Naive thymus-derived CD8-positive, alpha-beta T cell (primary cell): ENCODE results near the gene AP2B1. TPM values are rescaled to one million over a fixed set of nuclear protein-coding genes. Genes with fewer than 3 reads are reported as not detected.
A peak's percentile ranks its signal among the peaks of the same experiment; 100 is the strongest.

Source experiments
- ATAC-seq, 2 donors: fragments of 150-1000 bp; cut with Tn5 transposase in 1 of 2; sonication (Bioruptor Pico), chemical (Tn5 transposase) in 1 of 2; 1 replicate in 1 of 2; 2 replicates in 1 of 2; pipeline ENCODE4 v1.10.0; 2021; ENCODE audit warnings: mild to moderate bottlenecking in 2 of 2, moderate library complexity in 2 of 2
- POLR2A ChIA-PET: fragments of 350-600 bp; sonication (Branson Sonifier 250); formaldehyde crosslinking; loops from one replicate; lab custom pipeline; 2021; ENCODE audit warnings: antibody characterized with exemption; lab: Charles Lee
- DNase-seq, 10 donors: peaks; one replicate each; pipeline versions ENCODE4 v3.0.0 to v3.0.0-alpha.2; 2020 to 2022
- H3K27ac Mint-ChIP-seq, 10 donors: one replicate each; pipeline ENCODE4 v1.8.0; 2020 to 2022; ENCODE audit warnings: mild to moderate bottlenecking in 10 of 10, mixed read lengths in 10 of 10, moderate library complexity in 4 of 10, inconsistent platforms in 1 of 10
- H3K27me3 Mint-ChIP-seq, 5 donors: one replicate each; pipeline ENCODE4 v1.8.0; 2021 to 2022; ENCODE audit warnings: mixed read lengths in 5 of 5
- H3K36me3 Mint-ChIP-seq, 3 donors: one replicate each; pipeline ENCODE4 v1.8.0; 2020 to 2022; ENCODE audit warnings: mixed read lengths in 3 of 3, mild to moderate bottlenecking in 2 of 3, inconsistent platforms in 1 of 3
- H3K4me1 Mint-ChIP-seq, 4 donors: one replicate each; pipeline ENCODE4 v1.8.0; 2021 to 2022; ENCODE audit warnings: mixed read lengths in 4 of 4
- H3K4me3 Mint-ChIP-seq, 10 donors: one replicate each; pipeline ENCODE4 v1.8.0; 2020 to 2022; ENCODE audit warnings: mild to moderate bottlenecking in 10 of 10, mixed read lengths in 10 of 10, moderate library complexity in 6 of 10, inconsistent platforms in 1 of 10
- H3K9me3 Mint-ChIP-seq, 9 donors: one replicate each; pipeline ENCODE4 v1.8.0; 2020 to 2022; ENCODE audit warnings: mixed read lengths in 9 of 9, mild to moderate bottlenecking in 3 of 9, inconsistent platforms in 1 of 9, moderate library complexity in 1 of 9
- polyA plus RNA-seq, 3 donors: library from polyadenylated mRNA; unstranded; fragments of 300-500 nt; fragmentation: Illumina TruSeq; gene quantifications; one replicate each; pipeline ENCODE4 v1.2.3, GENCODE V29; 2021
- total RNA-seq, 8 experiments: library from RNA in 2 of 8; stranded (reverse) in 2 of 8; gene quantifications; one replicate each; pipeline ENCODE4 v1.2.3 and lab custom pipeline; 2021 to 2026

Gene AP2B1
- total and polyA plus RNA-seq, 5 experiments from 2014 or later, result 50.3 to 150 (median 65.7) TPM

- no peaks in the 10 kb centered on the region for H3K9me3 Mint-ChIP-seq
- POLR2A ChIA-PET, result no interaction called here
- no peak for DNase-seq
- H3K4me1 Mint-ChIP-seq, result peaks cover 12 to 31% (median 21%) of the 10 kb centered on the region in 4 donors
- H3K4me3 Mint-ChIP-seq, result peak overlapping the region in 6 of 10 donors; percentile 24 to 80 (median 78)
- H3K36me3 Mint-ChIP-seq, result no peaks in the 10 kb centered on the region
- ATAC-seq, result no peak
- H3K27me3 Mint-ChIP-seq, result peaks cover 0 to 2% (median 0%) of the 10 kb centered on the region in 5 donors
- peak overlapping the region in 2 of 10 donors; percentile 9 to 21 for H3K27ac Mint-ChIP-seq
Measured at GRCh38 chr17:35733366-35733765, 146.2 kb downstream of the AP2B1 start.

- H3K27me3 Mint-ChIP-seq, result peaks cover 0 to 2% (median 0%) of the 10 kb centered on the region in 5 donors
- ATAC-seq (no peak), DNase-seq (peak in 1 of 10 donors; percentile 26)
- POLR2A ChIA-PET, result no interaction called here
- H3K4me3 Mint-ChIP-seq, result no peak overlapping the region
- peak overlapping the region in 1 of 10 donors; percentile 12 for H3K27ac Mint-ChIP-seq
- H3K4me1 Mint-ChIP-seq, result peaks cover 12 to 28% (median 21%) of the 10 kb centered on the region in 4 donors
- no peaks in the 10 kb centered on the region for H3K9me3 Mint-ChIP-seq
- no peaks in the 10 kb centered on the region for H3K36me3 Mint-ChIP-seq
Measured at GRCh38 chr17:35734396-35734795, 147.3 kb downstream of the AP2B1 start.

- POLR2A ChIA-PET, result interaction anchor here (0.6 kb wide), 1 partner anchor 78 kb away, joined by 3 read pairs; no protein-coding TSS in a partner anchor
- DNase-seq (peak in 1 of 10 donors; percentile 23), ATAC-seq (no peak)
- peak overlapping the region in 1 of 10 donors; percentile 18 for H3K27ac Mint-ChIP-seq
- no peaks in the 10 kb centered on the region for H3K36me3 Mint-ChIP-seq
- H3K9me3 Mint-ChIP-seq, result no peaks in the 10 kb centered on the region
- peaks cover 12 to 20% (median 15%) of the 10 kb centered on the region in 4 donors for H3K4me1 Mint-ChIP-seq
- H3K4me3 Mint-ChIP-seq, result no peak overlapping the region
- peaks cover 0 to 9% (median 0%) of the 10 kb centered on the region in 5 donors for H3K27me3 Mint-ChIP-seq
Measured at GRCh38 chr17:35735036-35735805, 148.1 kb downstream of the AP2B1 start.

GRCh38 chr17:35736236-35736635 is 149.1 kb downstream of the AP2B1 start:
- Mint-ChIP-seq H3K9me3 (no peaks in the 10 kb centered on the region), H3K4me1 (peaks cover 1 to 13% (median 7%) of the 10 kb centered on the region in 4 donors), H3K27ac (peak overlapping the region in 1 of 10 donors; percentile 35), H3K4me3 (no peak overlapping the region), H3K36me3 (no peaks in the 10 kb centered on the region), H3K27me3 (peaks cover 0 to 12% (median 3%) of the 10 kb centered on the region in 5 donors)
- ATAC-seq (no peak), DNase-seq (peak in 1 of 10 donors; percentile 36)
- POLR2A ChIA-PET, result interaction anchor here (0.6 kb wide), 1 partner anchor 77 kb away, joined by 3 read pairs; no protein-coding TSS in a partner anchor

GRCh38 chr17:35738519-35739133 is 151.5 kb downstream of the AP2B1 start:
- H3K4me3 Mint-ChIP-seq, result no peak overlapping the region
- no peak for ATAC-seq
- POLR2A ChIA-PET, result no interaction called here
- H3K27ac Mint-ChIP-seq, result no peak overlapping the region
- H3K9me3 Mint-ChIP-seq, result no peaks in the 10 kb centered on the region
- peaks cover 6 to 33% (median 16%) of the 10 kb centered on the region in 5 donors for H3K27me3 Mint-ChIP-seq
- H3K36me3 Mint-ChIP-seq, result no peaks in the 10 kb centered on the region
- peaks cover 8 to 10% (median 9%) of the 10 kb centered on the region in 4 donors for H3K4me1 Mint-ChIP-seq
- DNase-seq, result no peak

GRCh38 chr17:35740216-35740615 is 153.1 kb downstream of the AP2B1 start:
- Mint-ChIP-seq H3K27ac (no peak overlapping the region), H3K36me3 (no peaks in the 10 kb centered on the region), H3K4me3 (peak overlapping the region in 2 of 10 donors; percentile 64 to 74), H3K9me3 (no peaks in the 10 kb centered on the region), H3K27me3 (peaks cover 8 to 41% (median 26%) of the 10 kb centered on the region in 5 donors), H3K4me1 (peaks cover 6 to 10% (median 8%) of the 10 kb centered on the region in 4 donors)
- POLR2A ChIA-PET, result no interaction called here
- DNase-seq (no peak), ATAC-seq (no peak)

- H3K4me1 Mint-ChIP-seq, result peaks cover 6 to 10% (median 8%) of the 10 kb centered on the region in 4 donors
- DNase-seq, result peak in 3 of 10 donors; percentile 22 to 59 (median 29)
- H3K27ac Mint-ChIP-seq, result peak overlapping the region in 1 of 10 donors; percentile 18
- peak overlapping the region; percentile 22 to 82 (median 69) for H3K4me3 Mint-ChIP-seq
- POLR2A ChIA-PET, result no interaction called here
- peaks cover 8 to 41% (median 26%) of the 10 kb centered on the region in 5 donors for H3K27me3 Mint-ChIP-seq
- peak; percentile 73 to 82 for ATAC-seq
- H3K36me3 Mint-ChIP-seq, result no peaks in the 10 kb centered on the region
- no peaks in the 10 kb centered on the region for H3K9me3 Mint-ChIP-seq
Measured at GRCh38 chr17:35740997-35741931, 154.1 kb downstream of the AP2B1 start.

- no peaks in the 10 kb centered on the region for H3K36me3 Mint-ChIP-seq
- no peak overlapping the region for H3K27ac Mint-ChIP-seq
- POLR2A ChIA-PET, result no interaction called here
Measured at GRCh38 chr17:35742496-35742895, 155.4 kb downstream of the AP2B1 start.

GRCh38 chr17:35742896-35743477 is 155.9 kb downstream of the AP2B1 start:
- Mint-ChIP-seq H3K4me3 (no peak overlapping the region), H3K36me3 (no peaks in the 10 kb centered on the region), H3K9me3 (no peaks in the 10 kb centered on the region), H3K27me3 (peaks cover 11 to 46% (median 28%) of the 10 kb centered on the region in 5 donors), H3K4me1 (peaks cover 6 to 11% (median 9%) of the 10 kb centered on the region in 4 donors), H3K27ac (no peak overlapping the region)
- POLR2A ChIA-PET, result no interaction called here
- ATAC-seq (no peak), DNase-seq (peak in 1 of 10 donors; percentile 8)

More at GRCh38 chr17:35742496-35742895, 155.4 kb downstream of the AP2B1 start:
- DNase-seq (no peak), ATAC-seq (no peak)
- Mint-ChIP-seq H3K27me3 (peaks cover 10 to 43% (median 28%) of the 10 kb centered on the region in 5 donors), H3K4me3 (peak overlapping the region in 2 of 10 donors; percentile 47 to 74), H3K4me1 (peaks cover 6 to 10% (median 9%) of the 10 kb centered on the region in 4 donors), H3K9me3 (no peaks in the 10 kb centered on the region)

GRCh38 chr17:35743626-35744328 is 156.7 kb downstream of the AP2B1 start:
- Mint-ChIP-seq H3K27me3 (peaks cover 15 to 51% (median 34%) of the 10 kb centered on the region in 5 donors), H3K4me1 (peaks cover 6 to 11% (median 9%) of the 10 kb centered on the region in 4 donors), H3K36me3 (no peaks in the 10 kb centered on the region), H3K4me3 (no peak overlapping the region), H3K27ac (peak overlapping the region in 1 of 10 donors; percentile 59), H3K9me3 (no peaks in the 10 kb centered on the region)
- DNase-seq (peak in 1 of 10 donors; percentile 56), ATAC-seq (no peak)
- POLR2A ChIA-PET, result no interaction called here

- Mint-ChIP-seq H3K36me3 (no peaks in the 10 kb centered on the region), H3K27ac (peak overlapping the region in 1 of 10 donors; percentile 7), H3K4me1 (peaks cover 3 to 16% (median 13%) of the 10 kb centered on the region in 4 donors), H3K4me3 (no peak overlapping the region), H3K27me3 (peaks cover 22 to 58% (median 39%) of the 10 kb centered on the region in 5 donors), H3K9me3 (no peaks in the 10 kb centered on the region)
- POLR2A ChIA-PET, result no interaction called here
- ATAC-seq (no peak), DNase-seq (no peak)
Measured at GRCh38 chr17:35744830-35745229, 157.7 kb downstream of the AP2B1 start.
